ENCODE results near the gene SUPT6H.

Gene SUPT6H

GRCh38 chr17:28740406-28741357 is 78.7 kb downstream of the SUPT6H start:
- DNase-seq = no peak

GRCh38 chr17:28741358-28742349 is 79.6 kb downstream of the SUPT6H start:
- DNase-seq = no peak

- DNase-seq = peak; percentile 82
Measured at GRCh38 chr17:28743243-28744103, 81.5 kb downstream of the SUPT6H start, which contains the start of gene TRAF4. TSS of gene TRAF4 (plus strand) at chr17:28744011. CDS start at chr17:28744113, 102 bp downstream.

- peak; percentile 72 for DNase-seq
Measured at GRCh38 chr17:28744104-28744971, 82.3 kb downstream of the SUPT6H start.

GRCh38 chr17:28744972-28745785 is 83.2 kb downstream of the SUPT6H start:
- DNase-seq = peak; percentile 33

DNA sequence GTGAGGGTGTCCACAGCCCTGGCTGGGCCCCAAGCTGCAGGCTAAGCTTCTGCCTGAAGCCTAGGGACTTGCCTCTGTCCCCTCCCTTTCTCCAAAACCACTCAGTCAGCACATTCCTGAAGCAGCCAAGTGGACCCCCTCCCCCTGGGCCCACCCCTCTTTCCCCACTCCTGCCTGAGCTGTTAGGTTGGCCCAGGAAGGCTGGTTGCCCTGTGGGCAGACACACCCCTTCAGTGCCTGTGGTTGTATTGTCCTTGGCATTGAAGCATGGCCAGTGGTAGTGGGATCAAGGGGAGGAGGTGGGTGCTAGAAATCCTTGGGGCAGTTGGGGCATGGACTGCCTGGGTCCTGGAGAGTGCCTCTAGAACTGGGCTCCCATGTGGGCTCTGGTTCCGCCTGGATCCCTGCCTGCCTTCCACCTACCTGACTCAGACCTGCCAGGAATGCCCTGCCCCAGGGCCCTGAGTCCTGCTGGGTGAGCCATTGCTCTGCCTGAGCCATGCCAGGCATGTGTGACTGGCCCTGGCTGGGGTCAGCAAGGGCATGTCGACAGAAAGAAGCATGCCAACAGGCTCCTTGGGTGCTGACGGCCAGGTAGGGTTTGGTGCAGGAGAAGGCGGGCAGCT is 83.9 kb downstream of the SUPT6H start:
- DNase-seq = no peak

GRCh38 chr17:28746611-28747050 is 84.6 kb downstream of the SUPT6H start:
- DNase-seq = no peak

DNA sequence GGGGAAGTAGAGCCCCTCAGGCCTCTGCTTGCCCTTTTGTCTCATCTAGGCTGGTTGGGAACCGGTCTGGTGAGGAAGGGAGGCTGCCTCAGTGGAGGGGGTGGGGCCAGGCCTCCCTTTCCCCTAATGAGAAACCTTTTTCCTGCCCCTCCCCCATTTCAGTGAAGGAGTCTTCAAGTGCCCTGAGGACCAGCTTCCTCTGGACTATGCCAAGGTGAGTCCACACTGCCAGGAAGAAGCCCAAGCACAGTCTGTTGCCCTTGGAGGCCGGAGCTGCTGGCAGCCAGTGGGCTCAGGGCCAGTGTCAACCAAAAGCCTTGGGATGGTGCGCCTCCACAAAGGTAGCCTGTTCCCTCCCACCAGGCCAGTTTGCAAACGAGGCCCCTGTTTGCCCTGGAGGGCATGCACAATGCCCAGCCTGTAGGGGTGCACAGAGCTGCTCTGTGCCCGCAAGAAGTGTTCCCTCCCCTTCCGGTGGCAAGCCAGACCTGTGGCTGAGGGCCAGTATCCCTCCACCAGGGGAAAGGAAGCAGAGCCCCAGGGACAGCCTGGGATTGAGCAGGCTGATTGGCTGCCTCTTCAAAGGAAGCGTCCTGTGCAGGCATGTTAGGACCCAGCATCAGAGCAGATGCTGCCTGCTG is 85.2 kb downstream of the SUPT6H start:
- no peak for DNase-seq

GRCh38 chr17:28747801-28748750 is 86.1 kb downstream of the SUPT6H start:
- no peak for DNase-seq

GRCh38 chr17:28748852-28749515 is 87.0 kb downstream of the SUPT6H start:
- no peak for DNase-seq

GRCh38 chr17:28749516-28750177 is 87.6 kb downstream of the SUPT6H start:
- DNase-seq = no peak

GRCh38 chr17:28750178-28751047 is 88.4 kb downstream of the SUPT6H start:
- DNase-seq = peak; percentile 86

GRCh38 chr17:28751600-28752366 is 89.8 kb downstream of the SUPT6H start:
- no peak for DNase-seq
